Effector memory CD8-positive, alpha-beta T cell (primary cell): ENCODE data around the gene ACBD6.
"Not testable (repeated sequence)": the region's sequence is repeated elsewhere in the genome, so short reads cannot be mapped to it uniquely, and the experiment has no call there.

Source experiments
- ATAC-seq: fragments of 150-1000 bp; cut with Tn5 transposase; replicated peaks from 2 replicates; pipeline ENCODE4 v1.10.0; 2021; ENCODE audit warnings: mild to moderate bottlenecking, moderate library complexity
- DNase-seq, 3 experiments: peaks; one replicate each; pipeline ENCODE4 v3.0.0; 2021
- H3K27ac Mint-ChIP-seq, 2 donors: one replicate each; pipeline ENCODE4 v1.8.0; 2022; ENCODE audit warnings: mild to moderate bottlenecking in 2 of 2, mixed read lengths in 2 of 2, moderate library complexity in 2 of 2
- H3K27me3 Mint-ChIP-seq, 2 donors: one replicate each; pipeline ENCODE4 v1.8.0; 2022; ENCODE audit warnings: mixed read lengths in 2 of 2
- H3K36me3 Mint-ChIP-seq: one replicate; pipeline ENCODE4 v1.8.0; 2022; ENCODE audit warnings: mild to moderate bottlenecking, moderate library complexity, mixed read lengths; ENCODE audit not compliant: insufficient read depth
- H3K4me1 Mint-ChIP-seq, 2 donors: one replicate each; pipeline ENCODE4 v1.8.0; 2022; ENCODE audit warnings: low read depth in 2 of 2, mixed read lengths in 2 of 2
- H3K4me3 Mint-ChIP-seq, 2 donors: one replicate each; pipeline ENCODE4 v1.8.0; 2022; ENCODE audit warnings: mild to moderate bottlenecking in 2 of 2, mixed read lengths in 2 of 2, moderate library complexity in 2 of 2
- H3K9me3 Mint-ChIP-seq, 2 donors: one replicate each; pipeline ENCODE4 v1.8.0; 2022; ENCODE audit warnings: mixed read lengths in 2 of 2
- total RNA-seq, 9 experiments: gene quantifications; one replicate each; lab custom pipeline; 2026; lab: John Stamatoyannopoulos, UW

The ACBD6 gene, protein sequence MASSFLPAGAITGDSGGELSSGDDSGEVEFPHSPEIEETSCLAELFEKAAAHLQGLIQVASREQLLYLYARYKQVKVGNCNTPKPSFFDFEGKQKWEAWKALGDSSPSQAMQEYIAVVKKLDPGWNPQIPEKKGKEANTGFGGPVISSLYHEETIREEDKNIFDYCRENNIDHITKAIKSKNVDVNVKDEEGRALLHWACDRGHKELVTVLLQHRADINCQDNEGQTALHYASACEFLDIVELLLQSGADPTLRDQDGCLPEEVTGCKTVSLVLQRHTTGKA
- total RNA-seq = 30.9 to 98.2 (median 75.0) reads per million in 9 experiments

DNA sequence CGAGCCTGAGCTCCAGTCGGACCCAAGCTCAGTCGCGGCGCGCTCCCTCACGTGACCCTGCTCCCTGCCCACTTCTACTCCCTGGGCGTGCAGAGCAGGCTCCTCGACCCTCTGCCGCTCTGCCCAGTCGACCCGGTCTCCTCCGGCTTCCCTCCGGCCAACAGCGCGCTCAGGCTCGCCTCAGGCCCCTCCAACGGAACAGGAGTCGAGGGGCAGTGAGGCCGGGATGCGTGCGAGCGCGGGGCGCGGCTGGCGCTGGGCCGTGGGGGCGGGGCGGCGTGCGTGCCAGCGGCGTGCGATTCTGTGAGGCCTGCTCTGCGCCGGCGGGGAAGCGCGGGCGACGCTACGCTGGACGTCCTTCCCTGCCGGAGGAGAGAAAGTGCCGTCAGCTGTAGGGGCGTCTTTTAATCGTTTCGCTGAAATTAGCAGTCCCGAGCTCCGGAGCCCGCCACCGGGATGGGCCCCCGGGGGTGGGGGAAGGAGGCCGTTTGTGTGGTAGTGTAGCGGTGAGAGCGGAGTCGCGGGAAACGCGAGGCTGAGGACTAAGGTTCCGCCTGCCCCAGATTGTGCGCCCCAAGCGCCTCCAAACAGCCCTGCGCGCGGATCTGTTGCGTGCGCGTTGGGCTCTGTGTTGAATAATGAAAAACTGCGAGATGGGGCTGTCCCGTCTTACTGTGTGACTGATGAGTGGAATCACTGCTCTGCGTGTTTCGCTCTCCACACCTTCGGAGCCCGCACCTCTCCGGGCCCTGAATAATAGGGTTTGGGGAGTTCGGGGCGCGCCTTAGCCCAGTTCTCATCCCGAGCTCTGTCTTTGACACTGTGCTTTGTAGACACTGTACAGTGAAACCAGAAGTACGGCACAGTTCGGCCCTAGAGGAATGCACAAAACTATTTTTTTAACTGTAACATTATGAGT lies at the start of gene ACBD6:
ACBD6 (minus strand) TSS at position 217 of the 919 bp plus-strand sequence. CDS start 311 bp downstream, outside the sequence.
- peak; percentile 77 to 87 (median 79) for DNase-seq
- peak; percentile 86 for ATAC-seq
- no peaks in the 10 kb centered on the region for H3K9me3 Mint-ChIP-seq
- peaks cover 11% of the 10 kb centered on the region for H3K36me3 Mint-ChIP-seq
- H3K27ac Mint-ChIP-seq = peak within 1 kb of the TSS; percentile 91 to 93
- H3K27me3 Mint-ChIP-seq = no peaks in the 10 kb centered on the region
- H3K4me3 Mint-ChIP-seq = peak within 1 kb of the TSS; percentile 92 to 93
- H3K4me1 Mint-ChIP-seq = peaks cover 19 to 22% of the 10 kb centered on the region in 2 donors

- Mint-ChIP-seq H3K36me3 (no peaks in the 10 kb centered on the region), H3K27me3 (peaks cover 16 to 18% of the 10 kb centered on the region in 2 donors), H3K9me3 (no peaks in the 10 kb centered on the region), H3K4me1 (no peaks in the 10 kb centered on the region), H3K4me3 (no peak overlapping the region), H3K27ac (no peak overlapping the region)
- ATAC-seq (no peak), DNase-seq (no peak)
These were observed 49.6 kb upstream of the ACBD6 start for GRCh38 chr1:180551997-180552396.

DNA sequence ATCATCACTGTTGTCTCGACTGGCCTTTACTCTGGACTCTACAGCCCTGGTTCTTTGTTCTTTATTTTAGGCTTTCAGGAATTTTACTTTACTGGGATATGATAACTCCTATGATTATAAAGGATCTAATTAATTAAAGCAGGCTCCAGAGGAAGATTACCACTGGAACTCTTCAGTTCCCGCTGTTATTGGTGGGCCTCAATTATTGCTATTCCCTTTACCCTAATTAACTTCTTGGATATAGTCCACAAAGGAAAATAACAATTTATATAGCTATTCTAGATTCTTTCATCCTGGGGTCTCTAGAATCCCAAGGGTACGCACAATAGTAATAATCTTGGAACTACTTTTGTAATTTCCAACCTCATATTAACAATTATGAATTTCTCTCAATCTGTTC lies 47.9 kb upstream of the ACBD6 start:
- Mint-ChIP-seq H3K27ac (no peak overlapping the region), H3K4me1 (no peaks in the 10 kb centered on the region), H3K27me3 (peaks cover 10 to 13% of the 10 kb centered on the region in 2 donors), H3K36me3 (no peaks in the 10 kb centered on the region), H3K9me3 (no peaks in the 10 kb centered on the region), H3K4me3 (no peak overlapping the region)
- DNase-seq (no peak), ATAC-seq (no peak)

DNA sequence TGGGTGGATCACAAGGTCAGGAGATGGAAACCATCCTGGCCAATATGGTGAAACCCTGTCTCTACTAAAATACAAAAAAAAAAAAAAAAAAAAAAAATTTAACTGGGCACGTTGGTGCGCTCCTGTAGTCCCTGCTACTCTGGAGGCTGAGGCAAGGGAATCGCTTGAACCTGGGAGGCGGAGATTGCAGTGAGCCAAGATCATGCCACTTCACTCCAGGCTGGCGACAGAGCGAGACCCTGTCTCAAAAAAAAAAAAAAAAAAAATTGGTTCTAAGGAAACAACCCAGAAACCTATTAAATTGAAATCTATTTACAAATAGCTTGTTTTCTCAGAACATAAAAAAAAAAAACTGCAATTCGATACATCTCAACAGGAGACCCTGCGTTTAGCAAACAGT lies 47.4 kb upstream of the ACBD6 start:
- H3K4me1 Mint-ChIP-seq, H3K9me3 Mint-ChIP-seq, DNase-seq, H3K27ac Mint-ChIP-seq, ATAC-seq, H3K4me3 Mint-ChIP-seq, H3K36me3 Mint-ChIP-seq: not testable (repeated sequence)
- H3K27me3 Mint-ChIP-seq = peaks cover 13 to 15% of the 10 kb centered on the region in 2 donors

- Mint-ChIP-seq H3K27ac (no peak overlapping the region), H3K36me3 (no peaks in the 10 kb centered on the region), H3K4me1 (no peaks in the 10 kb centered on the region), H3K9me3 (no peaks in the 10 kb centered on the region), H3K27me3 (peaks cover 15 to 24% of the 10 kb centered on the region in 2 donors), H3K4me3 (no peak overlapping the region)
- no peak for DNase-seq
- ATAC-seq = no peak
These were observed 46.4 kb upstream of the ACBD6 start for GRCh38 chr1:180548686-180549317.

DNA sequence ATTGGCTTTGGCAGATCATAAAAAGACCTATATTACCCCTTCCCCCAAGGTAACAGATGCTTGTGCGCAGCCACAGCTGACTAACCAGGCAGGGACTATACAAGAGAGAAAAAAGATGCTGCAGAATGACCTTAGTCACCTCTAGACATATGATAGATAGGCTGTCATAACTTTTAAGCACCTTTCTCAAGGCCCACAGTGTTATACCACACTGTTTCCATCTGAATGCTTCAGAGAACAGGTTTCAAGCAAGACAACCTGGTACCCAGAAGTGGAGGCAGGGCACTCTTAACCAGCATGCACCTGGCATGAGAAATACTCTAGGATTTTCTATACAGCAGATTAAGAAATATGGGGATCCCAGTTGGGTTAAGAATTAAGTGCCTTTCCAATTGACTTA lies 43.6 kb upstream of the ACBD6 start:
- Mint-ChIP-seq H3K27ac (no peak overlapping the region), H3K4me3 (no peak overlapping the region), H3K9me3 (no peaks in the 10 kb centered on the region), H3K4me1 (no peaks in the 10 kb centered on the region), H3K36me3 (no peaks in the 10 kb centered on the region), H3K27me3 (peaks cover 4 to 35% of the 10 kb centered on the region in 2 donors)
- DNase-seq (no peak), ATAC-seq (no peak)

- Mint-ChIP-seq H3K4me1 (no peaks in the 10 kb centered on the region), H3K27me3 (peaks cover 4 to 34% of the 10 kb centered on the region in 2 donors), H3K9me3 (no peaks in the 10 kb centered on the region), H3K4me3 (no peak overlapping the region), H3K27ac (no peak overlapping the region), H3K36me3 (no peaks in the 10 kb centered on the region)
- no peak for ATAC-seq
- DNase-seq = no peak
These were observed 41.7 kb upstream of the ACBD6 start for GRCh38 chr1:180544050-180544449.

GRCh38 chr1:180542838-180543145 lies 40.4 kb upstream of the ACBD6 start:
- Mint-ChIP-seq H3K27ac (no peak overlapping the region), H3K9me3 (no peaks in the 10 kb centered on the region), H3K4me1 (no peaks in the 10 kb centered on the region), H3K36me3 (no peaks in the 10 kb centered on the region), H3K4me3 (no peak overlapping the region), H3K27me3 (peaks cover 4 to 34% of the 10 kb centered on the region in 2 donors)
- no peak for DNase-seq
- ATAC-seq = no peak

- Mint-ChIP-seq H3K27me3 (peaks cover 4 to 34% of the 10 kb centered on the region in 2 donors), H3K36me3 (no peaks in the 10 kb centered on the region), H3K27ac (no peak overlapping the region), H3K4me3 (no peak overlapping the region), H3K4me1 (no peaks in the 10 kb centered on the region), H3K9me3 (no peaks in the 10 kb centered on the region)
- no peak for DNase-seq
- ATAC-seq = no peak
These were observed 39.9 kb upstream of the ACBD6 start for GRCh38 chr1:180542113-180542837.

- Mint-ChIP-seq H3K27me3 (peaks cover 4 to 42% of the 10 kb centered on the region in 2 donors), H3K4me3 (no peak overlapping the region), H3K36me3 (no peaks in the 10 kb centered on the region), H3K9me3 (no peaks in the 10 kb centered on the region), H3K27ac (no peak overlapping the region), H3K4me1 (no peaks in the 10 kb centered on the region)
- ATAC-seq (no peak), DNase-seq (no peak)
These were observed 38.6 kb upstream of the ACBD6 start for GRCh38 chr1:180540697-180541594.

DNA sequence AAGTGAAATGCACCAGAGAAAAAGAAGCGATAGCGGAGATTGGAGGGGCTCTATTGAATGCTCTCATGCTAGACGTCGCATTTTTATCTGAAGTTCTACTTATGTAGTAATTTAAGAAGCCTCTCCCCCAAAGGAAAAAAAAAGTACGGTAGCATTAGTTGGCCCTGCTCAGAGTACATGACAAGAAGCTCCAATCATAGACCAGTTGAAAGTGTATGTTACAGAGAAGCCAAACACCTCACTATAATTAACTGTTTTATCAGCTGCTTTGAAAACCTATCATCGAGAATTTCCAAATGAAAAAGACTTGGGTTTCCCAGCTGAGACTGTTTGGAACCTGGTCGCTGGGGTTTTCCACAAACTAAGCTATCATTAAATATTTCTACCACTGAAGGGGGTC lies 36.8 kb upstream of the ACBD6 start:
- Mint-ChIP-seq H3K27me3 (peaks cover 11 to 47% of the 10 kb centered on the region in 2 donors), H3K27ac (no peak overlapping the region)
- no peak for DNase-seq

GRCh38 chr1:180536821-180537372 lies 34.5 kb upstream of the ACBD6 start:
- peaks cover 0 to 5% of the 10 kb centered on the region in 2 donors for H3K4me1 Mint-ChIP-seq
- no peak for ATAC-seq
- peaks cover 17 to 56% of the 10 kb centered on the region in 2 donors for H3K27me3 Mint-ChIP-seq
- H3K4me3 Mint-ChIP-seq = no peak overlapping the region
- no peaks in the 10 kb centered on the region for H3K36me3 Mint-ChIP-seq
- H3K27ac Mint-ChIP-seq = no peak overlapping the region
- DNase-seq = no peak
- H3K9me3 Mint-ChIP-seq = no peaks in the 10 kb centered on the region

More for the DNA sequence above, 36.8 kb upstream of the ACBD6 start:
- no peaks in the 10 kb centered on the region for H3K9me3 Mint-ChIP-seq
- H3K36me3 Mint-ChIP-seq = no peaks in the 10 kb centered on the region
- no peaks in the 10 kb centered on the region for H3K4me1 Mint-ChIP-seq
- no peak overlapping the region for H3K4me3 Mint-ChIP-seq
- ATAC-seq = no peak
